HepG2 (cell line): Measurements from ENCODE around the gene QPCT. TPM values are rescaled to one million over a fixed set of nuclear protein-coding genes. Genes with fewer than 3 reads are reported as not detected.

Experiments used
- ATAC-seq: fragments of 200-7000 bp; cut with Tn5 transposase; 3 replicates; pipeline ENCODE4 v1.9.1; 2020; ENCODE audit warnings: mild to moderate bottlenecking, moderate library complexity
- BruUV-seq: library from RNA; stranded (reverse); fragments of 400-500 nt; replicated peaks from 2 replicates; lab custom pipeline; 2021; lab: Mats Ljungman, UMichigan
- CTCF ChIA-PET: fragments of 300-600 bp; formaldehyde crosslinking; extraction: SDS; loops from one replicate; lab custom pipeline; 2021; ENCODE audit warnings: low total read pairs, inconsistent platforms, low intra/inter-chr PET ratio; lab: Yijun Ruan, JAX
- POLR2A ChIA-PET: fragments of 350-600 bp; sonication (Branson Sonifier 250); formaldehyde crosslinking; loops from one replicate; lab custom pipeline; 2020; ENCODE audit warnings: antibody characterized with exemption, inconsistent platforms; lab: Yijun Ruan, JAX
- DNase-seq: peaks from one replicate; pipeline ENCODE4 v3.0.0-alpha.2; 2015; ENCODE audit warnings: low spot score
- FAIRE-seq: peaks from 3 replicates; lab custom pipeline; 2011; peaks lifted over from hg19 to GRCh38; lab: Jason Lieb, UNC
- H2AFZ ChIP-seq: one replicate; pipeline ENCODE4 v1.6.1; 2011; ENCODE audit warnings: low read length, inconsistent platforms
- H3K27ac ChIP-seq: fragments of 300-600 bp; 3 replicates; pipeline ENCODE4 v1.8.0; 2011; ENCODE audit warnings: mixed run types, mild to moderate bottlenecking, mixed read lengths, low read length, inconsistent platforms; ENCODE audit not compliant: insufficient read depth; ENCODE audit errors: extremely low read length
- H3K27me3 ChIP-seq, 2 experiments: fragments of 200-600 bp in 1 of 2; 2 replicates in 1 of 2; 3 replicates in 1 of 2; pipeline versions ENCODE4 v1.6.0 to v1.8.0; 2011; ENCODE audit warnings: low read length in 2 of 2, mild to moderate bottlenecking in 2 of 2, moderate library complexity in 2 of 2, inconsistent platforms in 1 of 2; ENCODE audit not compliant: insufficient read depth in 2 of 2, control insufficient read depth in 1 of 2
- H3K36me3 ChIP-seq, 2 experiments: fragments of 200-600 bp in 1 of 2; replicated peaks in 1 of 2; 2 replicates in 1 of 2; 3 replicates in 1 of 2; pipeline versions ENCODE4 v1.5.1 to v1.8.0; 2011; ENCODE audit warnings: low read length in 2 of 2, inconsistent platforms in 1 of 2; ENCODE audit not compliant: insufficient read depth in 2 of 2, control insufficient read depth in 1 of 2
- H3K4me1 ChIP-seq: 2 replicates; pipeline ENCODE4 v1.5.1; 2012; ENCODE audit warnings: low read length, inconsistent platforms; ENCODE audit not compliant: insufficient read depth
- H3K4me2 ChIP-seq: 2 replicates; pipeline ENCODE4 v1.6.0; 2011; ENCODE audit warnings: low read depth, low read length, inconsistent platforms
- H3K4me3 ChIP-seq, 3 experiments: fragments of 200-600 bp in 1 of 3; sonication (generic), shearing (Covaris generic) in 1 of 3; replicated peaks in 1 of 3; 2 replicates each; pipeline ENCODE4 v1.5.1; 2011 to 2016; ENCODE audit warnings: low read length in 3 of 3, inconsistent platforms in 2 of 3, low read depth in 2 of 3, mild to moderate bottlenecking in 2 of 3, control low read depth in 1 of 3, mixed read lengths in 1 of 3; ENCODE audit not compliant: insufficient read depth in 1 of 3
- H3K79me2 ChIP-seq: one replicate; pipeline ENCODE4 v1.6.1; 2011; ENCODE audit warnings: low read length, inconsistent platforms; ENCODE audit not compliant: insufficient read depth
- H3K9ac ChIP-seq: 2 replicates; pipeline ENCODE4 v1.6.0; 2011; ENCODE audit warnings: mild to moderate bottlenecking, low read depth, low read length, inconsistent platforms; ENCODE audit not compliant: insufficient read depth
- H3K9me3 ChIP-seq: 2 replicates; pipeline ENCODE4 v1.5.1; 2012; ENCODE audit warnings: mild to moderate bottlenecking, low read length
- H4K20me1 ChIP-seq: 2 replicates; pipeline ENCODE4 v1.6.0; 2011; ENCODE audit warnings: inconsistent platforms, mild to moderate bottlenecking, low read length, moderate library complexity; ENCODE audit not compliant: insufficient read depth
- CBX2 ChIP-seq, 2 experiments: fragments of 200-600 bp in 1 of 2; sonication (generic); formaldehyde crosslinking in 1 of 2; IDR thresholded peaks; 2 replicates each; pipeline versions ENCODE4 v1.7.0 to v1.8.1; 2018 to 2022; ENCODE audit warnings: low read depth in 2 of 2, low read length in 1 of 2, mild to moderate bottlenecking in 1 of 2, missing genetic modification reagents in 1 of 2
- HNRNPK ChIP-seq: fragments of 200-400 bp; formaldehyde crosslinking; IDR thresholded peaks from 2 replicates; pipeline ENCODE4 v1.6.1; 2018; ENCODE audit warnings: low read length, low read depth, moderate library complexity, mild to moderate bottlenecking; ENCODE audit not compliant: poor library complexity, severe bottlenecking
- PPARG ChIP-seq: conservative IDR thresholded peaks from 2 replicates; pipeline ENCODE4 v1.6.1; 2016; ENCODE audit warnings: missing biosample characterization, missing genetic modification reagents
- XBP1 ChIP-seq: sonication (generic); formaldehyde crosslinking; IDR thresholded peaks from 2 replicates; pipeline ENCODE4 v1.5.0; 2020; ENCODE audit warnings: missing genetic modification reagents
- ZMYM2 ChIP-seq: sonication (generic); formaldehyde crosslinking; IDR thresholded peaks from 2 replicates; pipeline ENCODE4 v1.8.0; 2022; ENCODE audit warnings: mild to moderate bottlenecking, missing genetic modification reagents
- ZNF292 ChIP-seq: sonication (generic); formaldehyde crosslinking; IDR thresholded peaks from 2 replicates; pipeline ENCODE4 v1.8.1; 2022; ENCODE audit warnings: mild to moderate bottlenecking, low read depth, missing genetic modification reagents, borderline replicate concordance
- ZNF367 ChIP-seq: sonication (generic); formaldehyde crosslinking; IDR thresholded peaks from 2 replicates; pipeline ENCODE4 v1.4.0; 2020; ENCODE audit warnings: missing genetic modification reagents, borderline replicate concordance
- ZNF547 ChIP-seq: sonication (generic); formaldehyde crosslinking; IDR thresholded peaks from 2 replicates; pipeline ENCODE4 v1.5.1; 2020; ENCODE audit warnings: mild to moderate bottlenecking, missing genetic modification reagents
- WGBS: methylation state at CpG from one replicate; pipeline ENCODE4 v1.1.6; 2017; ENCODE audit warnings: low lambda C conversion rate; 5-methylcytosine and 5-hydroxymethylcytosine counted together
- in situ Hi-C: cut with HindIII; loops from 2 replicates; pipeline ENCODE4 v1.10.0; 2017; ENCODE audit warnings: low pct_unique_long_range_greater_than_20kb; ENCODE audit not compliant: extremely low pct_ligation_motif_present
- intact Hi-C: fragments of 100-400 bp; cut with micrococcal nuclease; formaldehyde crosslinking; loops from one replicate; pipeline ENCODE4 v1.10.0; 2022; ENCODE audit not compliant: unreplicated experiment
- polyA plus RNA-seq, 8 experiments: library from polyadenylated mRNA; depleted of rRNA in 3 of 8; stranded (reverse) in 7 of 8; unstranded in 1 of 8; fragments of >200 nt; fragmentation: Illumina TruSeq in 4 of 8; extraction: Trizol in 4 of 8; gene quantifications; 2 replicates each; pipeline versions ENCODE4 v1.2.1 to v1.2.3, GENCODE V29; 2011 to 2016; ENCODE audit warnings: low read depth in 4 of 8, missing spikeins in 1 of 8, mixed read lengths in 1 of 8; ENCODE audit not compliant: insufficient read depth in 1 of 8
- total RNA-seq, 5 experiments: library from RNA; depleted of rRNA; stranded (reverse); fragments of >200 nt; fragmentation: Illumina TruSeq; extraction: Trizol; gene quantifications; 2 replicates each; pipeline ENCODE4 v1.2.3, GENCODE V29; 2016; ENCODE audit warnings: low read depth in 1 of 5
- TF ChIP-seq, protein P1 (sequence below): sonication (generic); formaldehyde crosslinking; IDR thresholded peaks from 2 replicates; pipeline ENCODE4 v1.4.0; 2020; ENCODE audit warnings: missing genetic modification reagents
- TF ChIP-seq, protein P2 (sequence below): sonication (generic); formaldehyde crosslinking; IDR thresholded peaks from 2 replicates; pipeline ENCODE4 v1.4.0; 2020; ENCODE audit warnings: missing genetic modification reagents, borderline replicate concordance
- TF ChIP-seq, protein P3 (sequence below): IDR thresholded peaks from 2 replicates; pipeline ENCODE4 v1.6.1; 2016; ENCODE audit warnings: mild to moderate bottlenecking

The QPCT gene
- total and polyA plus RNA-seq, 2 of the 13 experiments (the other 11 are each of a cell fraction or from before 2014, with no cell fraction given) = 0.77 to 1.2 TPM

DNA sequence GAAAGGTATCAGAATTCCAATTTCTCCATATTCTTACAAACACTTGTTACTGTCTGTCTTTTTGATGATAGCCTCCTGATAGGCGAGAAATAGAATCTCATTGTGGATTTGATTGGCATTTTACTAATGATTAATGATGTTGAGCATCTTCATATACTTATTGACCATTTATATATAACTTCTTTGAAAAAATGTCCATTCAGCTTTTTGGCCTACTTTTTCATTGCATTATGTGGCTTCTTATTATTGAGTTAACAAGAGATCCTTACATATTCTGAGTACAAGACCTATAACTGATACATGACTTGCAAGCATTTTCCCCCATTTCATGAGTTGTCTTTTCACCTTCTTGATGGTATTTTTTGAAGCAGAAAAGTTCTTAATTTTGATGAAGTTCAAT lies 54.6 kb downstream of the QPCT start (continued):
- no peak for TF ChIP-seq ZNF547 (CRISPR knock-in tag)
- TF ChIP-seq ZNF292 (CRISPR knock-in tag) = no peak
- TF ChIP-seq, all 625 proteins: peak for 2

DNA sequence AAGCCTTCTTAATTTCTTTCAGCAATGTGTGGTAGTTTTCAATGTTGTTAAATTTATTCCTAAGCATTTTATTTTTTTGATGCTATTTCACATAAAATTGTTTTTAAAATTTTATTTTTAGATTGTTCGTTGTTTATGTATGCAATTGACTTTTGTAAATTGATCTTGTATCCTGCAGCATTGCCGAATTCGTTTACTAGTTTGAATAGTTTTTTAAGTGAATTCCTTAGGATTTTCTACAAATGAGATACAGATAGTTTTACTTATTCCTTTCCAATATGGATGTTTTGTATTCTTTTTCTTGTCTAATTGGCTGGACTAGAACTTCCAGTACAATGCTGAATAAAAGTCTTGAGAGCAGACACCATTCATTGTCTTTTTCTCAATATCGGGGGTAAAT lies 55.6 kb downstream of the QPCT start:
- Histone ChIP-seq H2AFZ (no peak overlapping the region), H3K4me2 (no peak overlapping the region), H3K36me3 (no peaks in the 10 kb centered on the region), H3K9ac (no peak overlapping the region), H3K4me1 (no peaks in the 10 kb centered on the region), H4K20me1 (no peaks in the 10 kb centered on the region), H3K4me3 (no peak overlapping the region), H3K27ac (no peak overlapping the region), H3K27me3 (no peaks in the 10 kb centered on the region), H3K79me2 (no peaks in the 10 kb centered on the region), H3K9me3 (no peaks in the 10 kb centered on the region)
- in situ Hi-C loops = no loop called here
- TF ChIP-seq CBX2 (IDR thresholded peaks at IDR 0.05; ENCODE audit: low read depth, low read length) (peak; percentile 66; the same call in 1 of the 2 replicates), CBX2 (CRISPR knock-in tag; IDR thresholded peaks at IDR 0.05; ENCODE audit: low read depth) (no peak), XBP1 (no peak)
- DNase-seq (no peak), FAIRE-seq (no peak), ATAC-seq (no peak)
- POLR2A ChIA-PET = no interaction called here
- CTCF ChIA-PET = no interaction called here
- BruUV-seq = no TSS peak
- intact Hi-C loops = no loop called here
- WGBS = 9% methylated on average over 4 of the region's 4 CpGs

DNA sequence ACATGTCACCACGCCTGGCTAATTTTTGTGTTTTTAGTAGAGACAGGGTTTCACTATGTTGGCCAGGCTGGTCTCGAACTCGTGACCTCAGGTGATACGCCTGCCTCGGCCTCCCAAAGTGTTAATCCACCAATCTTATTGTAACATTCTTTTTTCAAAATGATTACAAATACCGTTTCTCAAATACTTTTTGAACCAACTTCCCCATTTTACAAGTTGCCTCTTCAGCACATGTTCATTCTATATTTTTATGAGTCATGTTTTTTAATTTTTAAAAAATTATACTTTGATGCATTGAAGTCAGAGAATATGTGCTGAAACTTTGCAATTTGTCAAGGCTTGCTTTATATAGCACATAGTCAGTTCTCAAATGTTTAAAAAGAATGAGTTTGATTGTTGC lies 58.2 kb downstream of the QPCT start:
- in situ Hi-C loops (no loop called here), intact Hi-C loops (no loop called here)
- H3K36me3 ChIP-seq = no peaks in the 10 kb centered on the region
- no peak overlapping the region for H3K27ac ChIP-seq
- FAIRE-seq (no peak), DNase-seq (no peak), ATAC-seq (no peak)
- H3K79me2 ChIP-seq = no peaks in the 10 kb centered on the region
- CTCF ChIA-PET = no interaction called here
- H3K9me3 ChIP-seq = no peaks in the 10 kb centered on the region
- H3K4me3 ChIP-seq = no peak overlapping the region
- no peak overlapping the region for H3K4me2 ChIP-seq
- WGBS = 15% methylated on average over 6 of the region's 6 CpGs
- no peaks in the 10 kb centered on the region for H3K4me1 ChIP-seq
- no peaks in the 10 kb centered on the region for H4K20me1 ChIP-seq
- no peak overlapping the region for H3K9ac ChIP-seq
- BruUV-seq = no TSS peak
- H2AFZ ChIP-seq = no peak overlapping the region
- no peaks in the 10 kb centered on the region for H3K27me3 ChIP-seq
- POLR2A ChIA-PET = no interaction called here
- TF ChIP-seq ZMYM2 (no peak), PPARG (CRISPR knock-in tag) (no peak), ZNF367 (CRISPR knock-in tag) (no peak), HNRNPK (no peak)
- TF ChIP-seq, protein P1, sequence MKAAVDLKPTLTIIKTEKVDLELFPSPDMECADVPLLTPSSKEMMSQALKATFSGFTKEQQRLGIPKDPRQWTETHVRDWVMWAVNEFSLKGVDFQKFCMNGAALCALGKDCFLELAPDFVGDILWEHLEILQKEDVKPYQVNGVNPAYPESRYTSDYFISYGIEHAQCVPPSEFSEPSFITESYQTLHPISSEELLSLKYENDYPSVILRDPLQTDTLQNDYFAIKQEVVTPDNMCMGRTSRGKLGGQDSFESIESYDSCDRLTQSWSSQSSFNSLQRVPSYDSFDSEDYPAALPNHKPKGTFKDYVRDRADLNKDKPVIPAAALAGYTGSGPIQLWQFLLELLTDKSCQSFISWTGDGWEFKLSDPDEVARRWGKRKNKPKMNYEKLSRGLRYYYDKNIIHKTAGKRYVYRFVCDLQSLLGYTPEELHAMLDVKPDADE (CRISPR knock-in tag) = no peak
- TF ChIP-seq, protein P2, sequence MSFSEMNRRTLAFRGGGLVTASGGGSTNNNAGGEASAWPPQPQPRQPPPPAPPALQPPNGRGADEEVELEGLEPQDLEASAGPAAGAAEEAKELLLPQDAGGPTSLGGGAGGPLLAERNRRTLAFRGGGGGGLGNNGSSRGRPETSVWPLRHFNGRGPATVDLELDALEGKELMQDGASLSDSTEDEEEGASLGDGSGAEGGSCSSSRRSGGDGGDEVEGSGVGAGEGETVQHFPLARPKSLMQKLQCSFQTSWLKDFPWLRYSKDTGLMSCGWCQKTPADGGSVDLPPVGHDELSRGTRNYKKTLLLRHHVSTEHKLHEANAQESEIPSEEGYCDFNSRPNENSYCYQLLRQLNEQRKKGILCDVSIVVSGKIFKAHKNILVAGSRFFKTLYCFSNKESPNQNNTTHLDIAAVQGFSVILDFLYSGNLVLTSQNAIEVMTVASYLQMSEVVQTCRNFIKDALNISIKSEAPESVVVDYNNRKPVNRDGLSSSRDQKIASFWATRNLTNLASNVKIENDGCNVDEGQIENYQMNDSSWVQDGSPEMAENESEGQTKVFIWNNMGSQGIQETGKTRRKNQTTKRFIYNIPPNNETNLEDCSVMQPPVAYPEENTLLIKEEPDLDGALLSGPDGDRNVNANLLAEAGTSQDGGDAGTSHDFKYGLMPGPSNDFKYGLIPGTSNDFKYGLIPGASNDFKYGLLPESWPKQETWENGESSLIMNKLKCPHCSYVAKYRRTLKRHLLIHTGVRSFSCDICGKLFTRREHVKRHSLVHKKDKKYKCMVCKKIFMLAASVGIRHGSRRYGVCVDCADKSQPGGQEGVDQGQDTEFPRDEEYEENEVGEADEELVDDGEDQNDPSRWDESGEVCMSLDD (CRISPR knock-in tag) = no peak
- TF ChIP-seq, protein P3, sequence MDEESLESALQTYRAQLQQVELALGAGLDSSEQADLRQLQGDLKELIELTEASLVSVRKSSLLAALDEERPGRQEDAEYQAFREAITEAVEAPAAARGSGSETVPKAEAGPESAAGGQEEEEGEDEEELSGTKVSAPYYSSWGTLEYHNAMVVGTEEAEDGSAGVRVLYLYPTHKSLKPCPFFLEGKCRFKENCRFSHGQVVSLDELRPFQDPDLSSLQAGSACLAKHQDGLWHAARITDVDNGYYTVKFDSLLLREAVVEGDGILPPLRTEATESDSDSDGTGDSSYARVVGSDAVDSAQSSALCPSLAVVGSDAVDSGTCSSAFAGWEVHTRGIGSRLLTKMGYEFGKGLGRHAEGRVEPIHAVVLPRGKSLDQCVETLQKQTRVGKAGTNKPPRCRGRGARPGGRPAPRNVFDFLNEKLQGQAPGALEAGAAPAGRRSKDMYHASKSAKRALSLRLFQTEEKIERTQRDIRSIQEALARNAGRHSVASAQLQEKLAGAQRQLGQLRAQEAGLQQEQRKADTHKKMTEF = no peak
